DMS114 treated with DMSO at 0.1 percent for 48 hours (cell line): ENCODE data around the gene PIP4K2A.

ENCODE experiments used
- DNase-seq: peaks from one replicate; lab custom pipeline; 2025; ENCODE audit not compliant: unreplicated experiment; lab: John Stamatoyannopoulos, UW

Gene PIP4K2A

GRCh38 chr10:22669163-22669711 is 45.1 kb downstream of the PIP4K2A start:
- DNase-seq: no peak

DNA sequence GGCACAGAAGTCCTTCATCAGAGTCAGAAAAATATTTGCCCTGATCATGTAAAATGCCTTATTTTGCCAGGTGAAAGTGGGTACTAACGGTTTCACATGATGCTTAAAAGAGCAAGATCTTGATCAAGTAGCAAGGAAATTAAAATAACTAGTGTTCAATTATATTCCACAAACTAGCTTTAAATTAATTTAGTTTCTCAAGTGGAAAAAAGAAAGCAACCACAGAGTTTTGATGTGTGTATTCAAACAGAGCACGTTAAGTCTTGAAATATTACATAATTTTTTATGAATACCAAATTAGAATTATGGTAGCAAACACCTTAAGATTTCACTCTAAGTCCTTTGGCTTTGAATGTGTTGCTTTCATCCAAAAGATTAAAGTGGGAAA is 47.3 kb downstream of the PIP4K2A start:
- DNase-seq: no peak

DNA sequence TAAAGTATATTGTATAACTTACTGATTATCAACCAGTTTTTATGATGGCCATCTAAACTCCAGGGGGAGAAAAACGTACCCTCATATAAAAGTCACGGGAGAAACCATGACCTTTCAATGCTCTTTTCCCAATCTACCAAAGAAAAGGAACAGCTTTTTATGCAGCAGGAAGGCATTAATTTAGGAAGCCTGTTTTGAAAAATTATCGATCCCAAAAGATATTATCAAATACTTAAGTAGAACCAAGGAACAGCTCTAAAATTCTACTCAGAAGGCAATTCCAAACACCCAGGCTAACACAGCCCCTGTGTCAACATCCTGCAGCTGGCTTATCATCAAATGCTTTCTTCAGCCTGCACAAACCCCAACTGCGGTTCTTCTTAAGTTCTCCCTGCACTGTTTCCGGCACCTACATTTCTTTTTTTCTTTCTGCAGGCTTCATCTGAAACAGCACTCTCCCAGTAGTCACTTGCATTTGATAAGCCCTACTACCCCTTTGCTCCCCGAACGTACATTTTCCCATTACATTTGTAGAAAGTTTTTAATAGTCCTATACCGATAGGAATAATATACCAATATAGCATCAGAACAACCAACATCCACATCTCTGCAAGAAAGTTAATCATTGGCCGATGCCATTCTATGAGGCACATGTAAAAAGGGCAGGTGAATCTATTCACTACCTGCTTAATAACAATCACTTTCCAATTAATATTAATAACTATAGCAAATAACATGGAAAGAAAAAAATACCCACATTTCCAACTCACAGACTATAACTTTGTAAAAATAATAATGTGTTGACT is 47.9 kb downstream of the PIP4K2A start:
- no peak for DNase-seq

GRCh38 chr10:22665329-22665728 is 49.0 kb downstream of the PIP4K2A start:
- no peak for DNase-seq

DNA sequence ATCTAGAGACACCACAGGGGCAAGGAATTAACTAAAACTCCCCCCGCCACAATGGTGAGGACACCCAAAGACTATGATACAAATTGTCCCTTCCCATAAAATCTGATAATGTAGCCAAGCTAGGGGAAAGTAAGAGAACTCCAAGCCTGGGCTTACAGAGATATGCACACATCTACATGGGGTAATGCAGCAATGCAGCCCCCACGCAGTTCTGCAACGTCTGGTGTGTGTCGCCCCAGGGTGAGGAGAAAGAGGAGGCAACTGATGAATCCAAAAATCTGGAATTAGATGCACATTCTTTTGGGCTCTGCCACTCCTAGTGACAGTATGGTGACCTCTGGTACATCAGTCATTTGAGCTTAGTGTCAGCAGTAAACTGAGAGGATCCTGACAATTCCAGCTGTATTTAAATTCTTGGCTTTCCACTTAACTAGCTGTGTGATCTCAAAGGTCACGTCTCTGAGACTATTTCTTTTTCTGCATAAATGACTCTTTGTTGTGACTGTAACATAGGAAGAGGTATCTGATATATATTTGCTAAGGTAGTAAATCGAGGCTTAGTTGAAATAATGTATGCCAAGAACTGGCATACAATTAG is 51.5 kb downstream of the PIP4K2A start:
- no peak for DNase-seq

DNA sequence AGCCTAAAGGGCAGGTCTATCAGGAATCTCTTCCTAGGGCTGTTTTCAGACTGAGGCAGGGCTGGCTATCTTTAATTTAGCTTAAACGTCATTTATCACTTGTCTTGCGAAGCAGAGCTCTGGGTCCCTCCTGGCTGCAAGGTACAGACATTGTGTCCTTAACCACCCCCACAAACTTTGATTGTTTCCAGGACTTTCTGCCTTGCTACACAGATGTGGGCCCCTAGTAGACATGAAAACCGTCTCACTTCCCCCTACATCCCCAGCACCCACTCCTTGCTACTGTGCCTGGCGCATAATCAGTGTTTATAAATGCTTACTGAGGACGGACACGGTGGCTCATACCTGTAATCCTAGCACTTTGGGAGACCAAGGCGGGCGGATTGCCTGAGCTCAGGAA is 54.5 kb downstream of the PIP4K2A start:
- DNase-seq: no peak

DNA sequence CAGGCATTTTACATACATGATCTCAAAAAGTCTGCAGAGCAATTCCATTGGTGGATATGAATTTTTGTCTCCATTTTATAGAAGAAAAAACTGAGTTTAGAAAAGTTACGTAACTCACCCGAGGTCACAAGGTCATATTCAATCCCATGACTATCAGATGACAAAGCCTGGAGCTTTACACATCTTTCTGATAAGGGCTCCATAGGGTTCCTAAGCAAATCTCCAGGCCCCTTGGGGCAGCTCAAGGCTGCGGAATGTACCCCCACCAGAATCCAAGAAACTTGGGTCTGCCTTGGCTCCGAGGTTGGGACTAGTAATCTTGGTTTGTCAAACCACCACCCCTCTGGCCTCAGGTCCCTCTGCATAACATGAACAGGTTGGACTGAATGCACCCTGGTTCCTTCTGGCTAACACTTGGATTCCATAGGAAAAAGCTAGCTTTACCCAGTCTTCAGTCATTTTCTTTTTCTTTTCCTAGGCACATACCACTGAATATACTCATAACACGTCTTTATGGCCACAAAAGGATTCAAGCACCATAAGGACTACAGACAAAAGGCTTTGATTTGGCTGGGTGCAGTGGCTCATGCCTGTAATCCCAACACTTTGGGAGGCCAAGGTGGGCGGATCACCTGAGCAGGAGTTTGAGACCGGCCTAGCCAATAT is 55.5 kb downstream of the PIP4K2A start:
- no peak for DNase-seq

GRCh38 chr10:22657566-22658225 is 56.7 kb downstream of the PIP4K2A start:
- no peak for DNase-seq

DNA sequence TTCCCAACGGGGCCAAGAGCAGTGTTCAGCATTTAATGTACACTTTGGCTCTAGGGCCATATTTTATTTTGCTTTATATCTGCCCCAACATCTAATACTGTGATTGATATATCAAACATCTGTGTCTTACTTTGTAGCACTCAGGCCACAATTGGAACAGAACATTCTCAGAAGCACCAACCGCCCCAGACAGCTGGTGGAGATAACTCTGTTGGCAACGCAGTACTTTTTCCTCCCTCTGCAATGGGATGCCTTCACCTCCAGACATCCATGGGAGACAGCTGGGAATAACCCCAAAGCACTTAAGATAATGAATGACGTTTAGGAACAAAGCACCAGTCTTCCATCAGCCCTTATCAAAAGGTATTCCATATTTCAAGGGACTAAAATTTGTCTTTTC is 57.4 kb downstream of the PIP4K2A start:
- DNase-seq: no peak

DNA sequence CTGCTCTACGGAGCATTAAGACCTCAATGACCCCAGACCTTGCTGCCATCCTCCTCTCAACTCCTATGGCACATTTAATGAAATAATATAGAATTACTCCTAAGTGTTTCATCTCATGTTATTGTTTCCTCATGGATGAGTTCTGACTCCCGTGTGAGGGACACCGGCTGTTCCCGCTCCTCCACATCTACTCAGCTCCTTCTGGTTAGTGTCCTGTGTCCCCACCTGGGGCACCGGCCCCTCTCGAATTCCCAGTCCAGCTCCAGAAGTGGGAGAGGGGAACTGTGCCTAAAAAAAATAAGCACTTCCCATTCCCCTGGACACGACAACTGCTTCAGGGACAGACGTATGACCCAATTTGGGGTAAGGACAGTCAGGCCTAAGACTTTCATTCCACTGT is 58.3 kb downstream of the PIP4K2A start:
- no peak for DNase-seq

DNA sequence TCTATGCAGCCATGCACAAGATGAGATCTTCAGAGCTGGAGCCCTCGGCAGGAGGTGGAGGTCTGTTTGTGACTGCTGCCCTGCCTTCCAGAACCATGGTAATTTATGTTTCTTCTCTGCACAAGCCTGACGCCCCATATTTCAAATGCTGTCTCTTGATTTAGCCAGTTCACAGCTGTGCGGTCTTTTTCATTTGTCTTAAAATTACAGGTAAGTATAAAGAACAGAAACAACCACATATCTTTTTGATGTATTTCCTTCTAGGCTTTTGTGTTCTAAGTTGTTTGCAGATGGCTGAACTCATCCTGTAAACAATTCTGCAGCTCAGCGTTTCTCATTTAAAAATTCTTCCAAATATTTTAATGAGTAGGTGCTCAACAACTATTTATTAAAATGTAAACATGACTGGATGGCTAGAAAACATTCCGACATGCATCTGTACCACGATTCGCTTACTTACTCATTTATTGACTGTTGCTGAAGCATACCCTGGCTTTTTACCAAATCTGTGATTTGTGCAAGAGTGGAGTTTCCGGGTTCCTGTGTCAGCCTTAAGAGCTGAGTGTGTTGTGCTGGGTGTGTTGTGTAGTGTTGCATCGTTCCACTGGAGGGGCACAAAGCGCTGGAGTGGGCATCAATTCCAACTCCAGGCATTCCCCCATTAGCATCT is 58.9 kb downstream of the PIP4K2A start:
- no peak for DNase-seq

DNA sequence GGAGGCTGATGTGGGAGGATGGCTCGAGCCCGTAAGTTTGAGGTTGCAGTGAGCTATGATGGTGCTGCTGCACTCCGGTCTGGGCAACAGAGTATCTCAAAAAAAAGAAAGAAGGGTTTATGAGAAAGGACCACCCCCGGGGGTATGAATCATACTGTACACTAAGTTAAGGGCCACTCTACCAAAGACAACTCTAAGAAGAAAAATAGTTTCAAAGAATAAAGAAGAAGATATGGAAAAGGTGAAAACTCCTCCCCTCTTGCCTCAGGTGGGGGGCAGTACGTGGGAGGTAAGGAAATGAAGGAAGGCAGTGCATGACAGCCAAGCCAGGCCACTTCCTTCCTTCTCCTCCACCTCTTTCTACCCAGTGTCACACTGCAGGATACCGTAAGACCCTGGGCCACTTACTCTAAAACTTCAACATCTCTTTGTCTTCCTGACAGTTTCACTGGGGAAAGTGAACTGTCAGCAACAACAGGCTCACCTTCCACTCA is 61.3 kb downstream of the PIP4K2A start:
- DNase-seq: no peak

GRCh38 chr10:22651276-22651980 is 63.0 kb downstream of the PIP4K2A start:
- DNase-seq: no peak

DNA sequence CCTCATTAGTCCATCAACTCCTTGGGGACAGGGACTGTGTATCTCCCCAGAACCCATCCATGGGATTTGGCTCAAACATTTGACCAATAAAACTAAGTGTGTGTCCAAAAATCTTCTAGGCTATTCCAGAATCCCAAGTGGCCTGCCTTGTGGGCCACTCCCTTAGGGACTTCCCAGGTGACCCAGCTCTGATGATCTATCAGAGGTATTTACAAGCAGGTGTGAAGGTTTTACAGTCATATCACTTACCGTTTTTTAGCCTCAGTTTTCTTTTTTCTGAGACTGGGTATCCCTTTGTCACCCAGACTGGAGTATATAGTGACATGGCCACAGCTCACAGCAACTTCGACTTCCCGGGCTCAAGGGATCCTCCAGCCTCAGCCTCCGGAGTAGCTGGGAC is 64.4 kb downstream of the PIP4K2A start:
- DNase-seq: no peak

- no peak for DNase-seq
These were observed 65.0 kb downstream of the PIP4K2A start for GRCh38 chr10:22649390-22649841.

DNA sequence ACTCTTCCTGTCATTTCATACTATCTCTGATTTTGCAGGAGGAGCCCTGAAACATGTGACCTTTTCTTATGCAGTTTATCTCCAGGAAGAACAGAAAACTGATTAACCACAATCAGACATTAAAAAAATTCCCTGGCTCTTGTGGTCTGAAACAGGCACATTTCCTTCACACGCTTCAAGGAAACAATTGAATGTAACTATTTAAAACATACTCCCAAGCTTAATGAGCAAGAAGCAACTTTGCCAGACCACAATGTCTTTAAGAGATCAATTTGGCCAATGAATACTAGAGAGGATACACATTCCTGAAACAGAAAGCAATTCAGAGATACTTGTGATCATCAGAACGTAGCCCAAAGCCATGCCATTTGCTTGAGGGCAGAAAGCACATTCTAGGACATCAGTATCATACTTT is 65.8 kb downstream of the PIP4K2A start:
- DNase-seq: no peak

DNA sequence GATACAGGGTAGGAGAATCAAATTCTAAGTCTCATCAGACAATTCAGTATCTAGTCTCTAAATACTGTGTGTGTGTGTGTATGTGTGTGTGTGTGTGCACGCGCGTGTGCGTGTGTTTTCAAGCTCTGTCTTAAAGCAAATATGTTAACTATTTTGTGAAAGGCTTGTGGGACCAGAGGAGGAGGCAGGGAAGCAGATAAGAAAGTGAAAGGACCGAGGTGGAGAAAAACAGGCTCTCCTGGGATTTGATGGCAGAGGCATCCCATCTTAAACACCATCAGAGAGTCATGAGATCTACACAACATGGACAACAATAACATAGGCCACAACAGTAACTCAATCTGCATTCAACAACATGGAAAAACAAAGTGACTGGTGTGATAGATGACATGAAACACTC is 67.1 kb downstream of the PIP4K2A start:
- no peak for DNase-seq

DNA sequence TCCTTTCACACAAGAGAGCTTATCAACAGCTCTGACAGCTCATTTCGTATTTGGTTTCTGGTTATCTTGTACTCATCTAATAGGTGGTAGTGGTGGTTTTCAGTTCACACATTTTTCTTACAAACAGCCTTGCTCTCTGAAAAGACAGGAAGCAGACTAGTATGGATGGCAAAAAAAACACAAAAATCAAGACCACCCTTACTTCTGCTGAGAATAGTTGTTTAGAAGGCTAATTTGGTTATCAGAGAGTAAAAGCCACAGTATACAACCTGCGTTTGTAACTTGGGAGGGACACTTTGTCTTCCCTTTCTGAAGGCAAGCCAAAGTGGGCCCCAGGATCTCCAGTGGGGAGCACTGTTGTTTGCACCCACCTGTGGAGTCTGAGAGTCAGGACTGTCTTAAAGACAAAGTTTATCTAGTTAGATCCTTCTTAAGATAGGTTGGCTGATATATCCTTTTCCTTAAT is 68.0 kb downstream of the PIP4K2A start:
- no peak for DNase-seq

- no peak for DNase-seq
These were observed 70.2 kb downstream of the PIP4K2A start for GRCh38 chr10:22644222-22644621.

GRCh38 chr10:22643775-22644174 is 70.6 kb downstream of the PIP4K2A start:
- no peak for DNase-seq
